ENCODE measurements around the gene LGALS9.

LGALS9 gene

DNA sequence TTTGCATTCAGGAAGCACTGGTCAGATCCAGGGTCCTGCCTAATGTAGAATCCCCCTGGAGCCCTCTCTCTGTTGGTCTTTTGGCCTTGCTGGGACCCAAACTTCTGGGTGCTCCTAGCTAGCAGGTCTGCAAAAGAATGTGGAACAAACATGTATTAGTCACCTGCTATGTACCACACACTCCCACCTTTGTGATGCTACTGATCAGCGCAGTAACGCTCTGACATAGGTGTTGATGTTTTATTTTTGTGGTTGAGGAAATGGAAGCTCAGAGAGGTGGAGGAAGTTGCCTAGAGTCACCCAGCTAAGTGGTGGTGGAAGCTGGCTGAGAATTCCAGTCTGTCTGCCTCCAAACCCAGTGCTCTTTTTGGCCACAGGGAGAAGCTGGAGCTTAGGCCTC lies 35.8 kb upstream of the LGALS9 start:
- Histone ChIP-seq H3K27me3 (ENCODE audit: control insufficient read depth in 2 of 2, insufficient read depth in 2 of 2, low read length in 2 of 2) (no peaks in the 10 kb centered on the region), H3K9me3 (ENCODE audit: control insufficient read depth in 2 of 2, low read length in 2 of 2) (no peaks in the 10 kb centered on the region), H3K9ac (ENCODE audit: low read depth in 1 of 2, low read length in 2 of 2) (no peak overlapping the region), H3K36me3 (ENCODE audit: control insufficient read depth in 2 of 2, insufficient read depth in 2 of 2, low read length in 2 of 2) (peaks cover 0 to 14% of the 10 kb centered on the region in 2 donors), H3K4me1 (ENCODE audit: control insufficient read depth in 2 of 2, insufficient read depth in 2 of 2, low read length in 2 of 2) (no peaks in the 10 kb centered on the region), H3K4me3 (ENCODE audit: low read length in 2 of 2) (no peak overlapping the region), H3K27ac (ENCODE audit: low read depth in 2 of 2, low read length in 2 of 2) (no peak overlapping the region)

DNA sequence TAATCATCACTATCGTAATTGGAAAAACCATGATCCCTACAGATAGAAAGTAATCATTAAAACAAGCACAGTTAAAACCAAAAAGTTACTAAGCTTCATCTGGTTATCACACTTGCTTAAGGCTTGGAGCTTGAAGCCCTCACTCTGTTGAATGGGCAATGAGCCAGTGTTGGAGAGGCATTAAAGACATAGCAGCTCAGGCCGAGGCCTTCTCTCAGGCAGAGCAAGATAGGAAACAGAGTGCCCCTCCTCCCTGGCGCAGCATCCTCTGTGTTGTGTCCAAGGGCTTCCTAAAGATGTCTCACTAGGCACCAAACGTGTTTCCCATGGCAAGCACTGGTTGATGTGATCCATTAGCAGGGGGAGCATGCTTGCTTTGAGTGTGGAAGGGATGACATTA lies 34.9 kb upstream of the LGALS9 start:
- Histone ChIP-seq H3K4me3 (ENCODE audit: low read length in 2 of 2) (no peak overlapping the region), H3K27me3 (ENCODE audit: control insufficient read depth in 2 of 2, insufficient read depth in 2 of 2, low read length in 2 of 2) (no peaks in the 10 kb centered on the region), H3K27ac (ENCODE audit: low read depth in 2 of 2, low read length in 2 of 2) (no peak overlapping the region), H3K9ac (ENCODE audit: low read depth in 1 of 2, low read length in 2 of 2) (no peak overlapping the region), H3K9me3 (ENCODE audit: control insufficient read depth in 2 of 2, low read length in 2 of 2) (no peaks in the 10 kb centered on the region), H3K4me1 (ENCODE audit: control insufficient read depth in 2 of 2, insufficient read depth in 2 of 2, low read length in 2 of 2) (no peaks in the 10 kb centered on the region), H3K36me3 (ENCODE audit: control insufficient read depth in 2 of 2, insufficient read depth in 2 of 2, low read length in 2 of 2) (peaks cover 0 to 14% of the 10 kb centered on the region in 2 donors)

- no peaks in the 10 kb centered on the region for H3K27me3 ChIP-seq (ENCODE audit: control insufficient read depth in 2 of 2, insufficient read depth in 2 of 2, low read length in 2 of 2)
- no peak overlapping the region for H3K4me3 ChIP-seq (ENCODE audit: low read length in 2 of 2)
- peaks cover 0 to 14% of the 10 kb centered on the region in 2 donors for H3K36me3 ChIP-seq (ENCODE audit: control insufficient read depth in 2 of 2, insufficient read depth in 2 of 2, low read length in 2 of 2)
- peaks cover 0 to 3% of the 10 kb centered on the region in 2 donors for H3K4me1 ChIP-seq (ENCODE audit: control insufficient read depth in 2 of 2, insufficient read depth in 2 of 2, low read length in 2 of 2)
- H3K27ac ChIP-seq (ENCODE audit: low read depth in 2 of 2, low read length in 2 of 2) = no peak overlapping the region
- no peak overlapping the region for H3K9ac ChIP-seq (ENCODE audit: low read depth in 1 of 2, low read length in 2 of 2)
- H3K9me3 ChIP-seq (ENCODE audit: control insufficient read depth in 2 of 2, low read length in 2 of 2) = no peaks in the 10 kb centered on the region
Measured at GRCh38 chr17:27596566-27597187, 34.3 kb upstream of the LGALS9 start.

DNA sequence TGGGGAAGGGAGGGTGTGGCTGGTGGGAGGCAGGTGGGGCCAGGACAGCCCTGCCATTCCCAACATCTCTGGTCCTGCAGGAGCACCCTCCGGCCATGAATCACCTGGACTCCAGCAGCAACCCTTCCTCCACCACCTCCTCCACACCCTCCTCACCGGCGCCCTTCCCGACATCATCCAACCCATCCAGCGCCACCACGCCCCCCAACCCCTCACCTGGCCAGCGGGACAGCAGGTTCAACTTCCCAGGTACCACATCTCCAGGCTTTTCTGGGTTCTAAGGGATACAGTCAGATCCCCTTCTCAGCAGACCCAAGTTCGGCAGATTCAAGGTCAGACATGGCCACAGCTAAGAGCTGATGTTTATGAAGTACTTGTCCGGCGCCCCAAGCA lies 33.8 kb upstream of the LGALS9 start:
- peaks cover 0 to 14% of the 10 kb centered on the region in 2 donors for H3K36me3 ChIP-seq (ENCODE audit: control insufficient read depth in 2 of 2, insufficient read depth in 2 of 2, low read length in 2 of 2)
- H3K27ac ChIP-seq (ENCODE audit: low read depth in 2 of 2, low read length in 2 of 2) = no peak overlapping the region
- peaks cover 0 to 3% of the 10 kb centered on the region in 2 donors for H3K4me1 ChIP-seq (ENCODE audit: control insufficient read depth in 2 of 2, insufficient read depth in 2 of 2, low read length in 2 of 2)
- no peak overlapping the region for H3K9ac ChIP-seq (ENCODE audit: low read depth in 1 of 2, low read length in 2 of 2)
- no peaks in the 10 kb centered on the region for H3K9me3 ChIP-seq (ENCODE audit: control insufficient read depth in 2 of 2, low read length in 2 of 2)
- H3K27me3 ChIP-seq (ENCODE audit: control insufficient read depth in 2 of 2, insufficient read depth in 2 of 2, low read length in 2 of 2) = no peaks in the 10 kb centered on the region
- H3K4me3 ChIP-seq (ENCODE audit: low read length in 2 of 2) = no peak overlapping the region

- H3K4me3 ChIP-seq (ENCODE audit: low read length in 2 of 2) = no peak overlapping the region
- H3K27ac ChIP-seq (ENCODE audit: low read depth in 2 of 2, low read length in 2 of 2) = no peak overlapping the region
- H3K4me1 ChIP-seq (ENCODE audit: control insufficient read depth in 2 of 2, insufficient read depth in 2 of 2, low read length in 2 of 2) = peaks cover 0 to 3% of the 10 kb centered on the region in 2 donors
- H3K36me3 ChIP-seq (ENCODE audit: control insufficient read depth in 2 of 2, insufficient read depth in 2 of 2, low read length in 2 of 2) = peaks cover 0 to 10% of the 10 kb centered on the region in 2 donors
- no peak overlapping the region for H3K9ac ChIP-seq (ENCODE audit: low read depth in 1 of 2, low read length in 2 of 2)
- H3K9me3 ChIP-seq (ENCODE audit: control insufficient read depth in 2 of 2, low read length in 2 of 2) = no peaks in the 10 kb centered on the region
- no peaks in the 10 kb centered on the region for H3K27me3 ChIP-seq (ENCODE audit: control insufficient read depth in 2 of 2, insufficient read depth in 2 of 2, low read length in 2 of 2)
Measured at GRCh38 chr17:27597783-27598320, 33.1 kb upstream of the LGALS9 start.

GRCh38 chr17:27598337-27599050 lies 32.5 kb upstream of the LGALS9 start:
- Histone ChIP-seq H3K9ac (ENCODE audit: low read depth in 1 of 2, low read length in 2 of 2) (no peak overlapping the region), H3K27me3 (ENCODE audit: control insufficient read depth in 2 of 2, insufficient read depth in 2 of 2, low read length in 2 of 2) (no peaks in the 10 kb centered on the region), H3K4me1 (ENCODE audit: control insufficient read depth in 2 of 2, insufficient read depth in 2 of 2, low read length in 2 of 2) (peaks cover 0 to 6% of the 10 kb centered on the region in 2 donors), H3K9me3 (ENCODE audit: control insufficient read depth in 2 of 2, low read length in 2 of 2) (no peaks in the 10 kb centered on the region), H3K27ac (ENCODE audit: low read depth in 2 of 2, low read length in 2 of 2) (no peak overlapping the region), H3K4me3 (ENCODE audit: low read length in 2 of 2) (no peak overlapping the region), H3K36me3 (ENCODE audit: control insufficient read depth in 2 of 2, insufficient read depth in 2 of 2, low read length in 2 of 2) (peaks cover 0 to 10% of the 10 kb centered on the region in 2 donors)

DNA sequence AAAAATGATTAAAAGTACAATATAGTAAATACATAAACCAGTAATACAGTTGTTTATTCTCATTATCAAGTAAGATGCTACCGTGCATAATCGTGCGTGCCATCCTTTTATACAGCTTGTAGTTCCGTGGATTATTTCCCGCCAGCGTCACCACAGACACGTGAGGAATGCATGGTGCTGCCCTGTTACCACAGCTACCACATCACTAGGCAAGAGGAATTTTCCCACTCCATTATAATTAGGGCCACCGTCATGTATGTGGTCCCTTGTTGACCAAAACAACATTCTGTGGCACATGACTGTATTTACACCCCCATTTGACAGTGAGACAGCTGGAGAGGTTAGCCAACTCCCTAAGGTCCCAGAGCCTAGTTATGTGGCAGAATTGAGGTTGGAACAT lies 30.5 kb upstream of the LGALS9 start:
- H3K4me1 ChIP-seq (ENCODE audit: control insufficient read depth in 2 of 2, insufficient read depth in 2 of 2, low read length in 2 of 2) = peaks cover 4 to 14% of the 10 kb centered on the region in 2 donors
- peaks cover 4 to 18% of the 10 kb centered on the region in 2 donors for H3K36me3 ChIP-seq (ENCODE audit: control insufficient read depth in 2 of 2, insufficient read depth in 2 of 2, low read length in 2 of 2)
- no peaks in the 10 kb centered on the region for H3K9me3 ChIP-seq (ENCODE audit: control insufficient read depth in 2 of 2, low read length in 2 of 2)
- no peak overlapping the region for H3K9ac ChIP-seq (ENCODE audit: low read depth in 1 of 2, low read length in 2 of 2)
- H3K27me3 ChIP-seq (ENCODE audit: control insufficient read depth in 2 of 2, insufficient read depth in 2 of 2, low read length in 2 of 2) = no peaks in the 10 kb centered on the region
- no peak overlapping the region for H3K4me3 ChIP-seq (ENCODE audit: low read length in 2 of 2)
- H3K27ac ChIP-seq (ENCODE audit: low read depth in 2 of 2, low read length in 2 of 2) = no peak overlapping the region

GRCh38 chr17:27601069-27601974 lies 29.7 kb upstream of the LGALS9 start:
- Histone ChIP-seq H3K9ac (ENCODE audit: low read depth in 1 of 2, low read length in 2 of 2) (no peak overlapping the region), H3K36me3 (ENCODE audit: control insufficient read depth in 2 of 2, insufficient read depth in 2 of 2, low read length in 2 of 2) (peaks cover 4 to 26% of the 10 kb centered on the region in 2 donors), H3K4me3 (ENCODE audit: low read length in 2 of 2) (no peak overlapping the region)

DNA sequence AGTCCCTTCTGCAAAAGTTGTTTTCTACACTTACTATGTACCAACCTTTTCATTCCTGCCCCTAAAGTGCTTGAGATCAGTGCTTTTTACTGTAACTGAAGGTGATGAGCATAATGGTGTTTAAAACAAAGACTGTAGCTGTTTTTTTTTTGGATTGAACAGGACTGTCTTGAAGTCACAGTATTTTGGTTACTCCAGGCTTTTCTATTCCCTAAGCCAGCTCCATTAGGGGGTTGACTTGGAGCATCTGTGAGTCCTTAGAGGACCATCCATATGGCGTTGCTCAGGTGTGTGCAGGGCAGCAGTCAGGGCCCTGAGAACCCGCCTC lies 29.0 kb upstream of the LGALS9 start:
- Histone ChIP-seq H3K27ac (ENCODE audit: low read depth in 2 of 2, low read length in 2 of 2) (no peak overlapping the region), H3K4me3 (ENCODE audit: low read length in 2 of 2) (no peak overlapping the region), H3K9me3 (ENCODE audit: control insufficient read depth in 2 of 2, low read length in 2 of 2) (no peaks in the 10 kb centered on the region), H3K36me3 (ENCODE audit: control insufficient read depth in 2 of 2, insufficient read depth in 2 of 2, low read length in 2 of 2) (peaks cover 4 to 26% of the 10 kb centered on the region in 2 donors), H3K4me1 (ENCODE audit: control insufficient read depth in 2 of 2, insufficient read depth in 2 of 2, low read length in 2 of 2) (peaks cover 4 to 14% of the 10 kb centered on the region in 2 donors), H3K27me3 (ENCODE audit: control insufficient read depth in 2 of 2, insufficient read depth in 2 of 2, low read length in 2 of 2) (no peaks in the 10 kb centered on the region), H3K9ac (ENCODE audit: low read depth in 1 of 2, low read length in 2 of 2) (no peak overlapping the region)

More at GRCh38 chr17:27601069-27601974, 29.7 kb upstream of the LGALS9 start:
- Histone ChIP-seq H3K27ac (ENCODE audit: low read depth in 2 of 2, low read length in 2 of 2) (no peak overlapping the region), H3K27me3 (ENCODE audit: control insufficient read depth in 2 of 2, insufficient read depth in 2 of 2, low read length in 2 of 2) (no peaks in the 10 kb centered on the region), H3K9me3 (ENCODE audit: control insufficient read depth in 2 of 2, low read length in 2 of 2) (no peaks in the 10 kb centered on the region), H3K4me1 (ENCODE audit: control insufficient read depth in 2 of 2, insufficient read depth in 2 of 2, low read length in 2 of 2) (peaks cover 4 to 14% of the 10 kb centered on the region in 2 donors)

All from mucosa of rectum (tissue), 2 donors.